Measurements from ENCODE around the gene SGIP1. TPM values are rescaled to one million over a fixed set of nuclear protein-coding genes. Genes with fewer than 3 reads are reported as not detected.
A peak's percentile ranks its signal among the peaks of the same experiment; 100 is the strongest.
"Not testable (repeated sequence)": the region's sequence is repeated elsewhere in the genome, so short reads cannot be mapped to it uniquely, and the experiment has no call there.

The SGIP1 gene
- total RNA-seq, 2 donors from 2014 or later, result not detected

GRCh38 chr1:66712839-66713238 is 178.9 kb downstream of the SGIP1 start:
- H3K27ac Mint-ChIP-seq, result no peak overlapping the region
- ATAC-seq (replicated peaks), result no peak
- peaks cover 16% of the 10 kb centered on the region for H3K27me3 Mint-ChIP-seq

GRCh38 chr1:66723985-66724384 is 190.0 kb downstream of the SGIP1 start:
- no peak overlapping the region for H3K27ac Mint-ChIP-seq
- H3K36me3 Mint-ChIP-seq (ENCODE audit: low read depth), result no peaks in the 10 kb centered on the region
- H3K27me3 Mint-ChIP-seq, result peaks cover 15% of the 10 kb centered on the region

More at GRCh38 chr1:66712839-66713238, 178.9 kb downstream of the SGIP1 start:
- H3K4me3 Mint-ChIP-seq, result no peak overlapping the region
- no peaks in the 10 kb centered on the region for H3K9me3 Mint-ChIP-seq
- H3K4me1 Mint-ChIP-seq, result no peaks in the 10 kb centered on the region
- no peaks in the 10 kb centered on the region for H3K36me3 Mint-ChIP-seq (ENCODE audit: low read depth)

GRCh38 chr1:66725885-66726665 is 192.1 kb downstream of the SGIP1 start:
- H3K27me3 Mint-ChIP-seq, result peaks cover 15% of the 10 kb centered on the region
- peaks cover 6% of the 10 kb centered on the region for H3K4me1 Mint-ChIP-seq
- ATAC-seq (replicated peaks), result peak; percentile 69
- no peak overlapping the region for H3K27ac Mint-ChIP-seq
- H3K9me3 Mint-ChIP-seq, result no peaks in the 10 kb centered on the region
- no peaks in the 10 kb centered on the region for H3K36me3 Mint-ChIP-seq (ENCODE audit: low read depth)
- no peak overlapping the region for H3K4me3 Mint-ChIP-seq

More at GRCh38 chr1:66723985-66724384, 190.0 kb downstream of the SGIP1 start:
- Mint-ChIP-seq H3K4me1 (peaks cover 4% of the 10 kb centered on the region), H3K4me3 (no peak overlapping the region), H3K9me3 (no peaks in the 10 kb centered on the region)
- ATAC-seq (replicated peaks), result no peak

GRCh38 chr1:66728021-66728420 is 194.1 kb downstream of the SGIP1 start:
- no peak for ATAC-seq (replicated peaks)
- H3K27ac Mint-ChIP-seq, result no peak overlapping the region

GRCh38 chr1:66728716-66729115 is 194.8 kb downstream of the SGIP1 start:
- peak overlapping the region; percentile 24 for H3K4me3 Mint-ChIP-seq
- H3K36me3 Mint-ChIP-seq (ENCODE audit: low read depth); H3K9me3 Mint-ChIP-seq; ATAC-seq (replicated peaks); H3K27ac Mint-ChIP-seq; H3K27me3 Mint-ChIP-seq: not testable (repeated sequence)
- peaks cover 17% of the 10 kb centered on the region for H3K4me1 Mint-ChIP-seq

More at GRCh38 chr1:66728021-66728420, 194.1 kb downstream of the SGIP1 start:
- no peaks in the 10 kb centered on the region for H3K36me3 Mint-ChIP-seq (ENCODE audit: low read depth)
- H3K27me3 Mint-ChIP-seq, result peaks cover 4% of the 10 kb centered on the region
- H3K4me1 Mint-ChIP-seq, result peaks cover 17% of the 10 kb centered on the region
- H3K4me3 Mint-ChIP-seq, result no peak overlapping the region
- H3K9me3 Mint-ChIP-seq, result no peaks in the 10 kb centered on the region

- no peaks in the 10 kb centered on the region for H3K9me3 Mint-ChIP-seq
- peaks cover 3% of the 10 kb centered on the region for H3K27me3 Mint-ChIP-seq
- no peaks in the 10 kb centered on the region for H3K36me3 Mint-ChIP-seq (ENCODE audit: low read depth)
- peak; percentile 13 for ATAC-seq (replicated peaks)
- no peak overlapping the region for H3K27ac Mint-ChIP-seq
- H3K4me1 Mint-ChIP-seq, result peaks cover 17% of the 10 kb centered on the region
- peak overlapping the region; percentile 24 for H3K4me3 Mint-ChIP-seq
These were observed 195.2 kb downstream of the SGIP1 start for GRCh38 chr1:66729119-66729518.

- ATAC-seq (replicated peaks), result no peak
- H3K27ac Mint-ChIP-seq, result no peak overlapping the region
These were observed 195.6 kb downstream of the SGIP1 start for GRCh38 chr1:66729523-66729922.

GRCh38 chr1:66730462-66730861 is 196.5 kb downstream of the SGIP1 start:
- Mint-ChIP-seq H3K27ac (peak overlapping the region; percentile 1), H3K9me3 (no peaks in the 10 kb centered on the region), H3K36me3 (ENCODE audit: low read depth) (no peaks in the 10 kb centered on the region), H3K27me3 (peaks cover 3% of the 10 kb centered on the region), H3K4me1 (peaks cover 17% of the 10 kb centered on the region), H3K4me3 (no peak overlapping the region)
- ATAC-seq (replicated peaks), result no peak

More at GRCh38 chr1:66729523-66729922, 195.6 kb downstream of the SGIP1 start:
- H3K4me3 Mint-ChIP-seq, result peak overlapping the region; percentile 24
- H3K27me3 Mint-ChIP-seq, result peaks cover 3% of the 10 kb centered on the region
- H3K4me1 Mint-ChIP-seq, result peaks cover 17% of the 10 kb centered on the region
- no peaks in the 10 kb centered on the region for H3K9me3 Mint-ChIP-seq
- H3K36me3 Mint-ChIP-seq (ENCODE audit: low read depth), result no peaks in the 10 kb centered on the region

- Mint-ChIP-seq H3K9me3 (no peaks in the 10 kb centered on the region), H3K36me3 (ENCODE audit: low read depth) (no peaks in the 10 kb centered on the region), H3K4me3 (no peak overlapping the region), H3K27me3 (peaks cover 1% of the 10 kb centered on the region), H3K27ac (no peak overlapping the region), H3K4me1 (peaks cover 17% of the 10 kb centered on the region)
- peak; percentile 47 for ATAC-seq (replicated peaks)
These were observed 197.4 kb downstream of the SGIP1 start for GRCh38 chr1:66731170-66731865.

- Mint-ChIP-seq H3K27ac (peak overlapping the region; percentile 90), H3K4me3 (peak overlapping the region; percentile 35), H3K36me3 (ENCODE audit: low read depth) (no peaks in the 10 kb centered on the region), H3K9me3 (no peaks in the 10 kb centered on the region), H3K4me1 (peaks cover 17% of the 10 kb centered on the region), H3K27me3 (no peaks in the 10 kb centered on the region)
- peak; percentile 92 for ATAC-seq (replicated peaks)
These were observed 198.6 kb downstream of the SGIP1 start for GRCh38 chr1:66732407-66733166.

GRCh38 chr1:66733348-66734017 is 199.5 kb downstream of the SGIP1 start:
- H3K4me3 Mint-ChIP-seq, result peak overlapping the region; percentile 35
- H3K9me3 Mint-ChIP-seq, result no peaks in the 10 kb centered on the region
- no peaks in the 10 kb centered on the region for H3K36me3 Mint-ChIP-seq (ENCODE audit: low read depth)
- no peaks in the 10 kb centered on the region for H3K27me3 Mint-ChIP-seq
- H3K4me1 Mint-ChIP-seq, result peaks cover 17% of the 10 kb centered on the region
- peak overlapping the region; percentile 90 for H3K27ac Mint-ChIP-seq
- no peak for ATAC-seq (replicated peaks)

GRCh38 chr1:66734531-66734930 is 200.6 kb downstream of the SGIP1 start:
- peaks cover 14% of the 10 kb centered on the region for H3K4me1 Mint-ChIP-seq
- H3K9me3 Mint-ChIP-seq; H3K4me3 Mint-ChIP-seq; H3K36me3 Mint-ChIP-seq (ENCODE audit: low read depth); H3K27me3 Mint-ChIP-seq; H3K27ac Mint-ChIP-seq; ATAC-seq (replicated peaks): not testable (repeated sequence)

GRCh38 chr1:66737836-66738235 is 203.9 kb downstream of the SGIP1 start:
- Mint-ChIP-seq H3K27ac (no peak overlapping the region), H3K9me3 (no peaks in the 10 kb centered on the region), H3K4me3 (no peak overlapping the region), H3K4me1 (peaks cover 1% of the 10 kb centered on the region), H3K36me3 (ENCODE audit: low read depth) (no peaks in the 10 kb centered on the region), H3K27me3 (no peaks in the 10 kb centered on the region)
- ATAC-seq (replicated peaks), result no peak
